IPS-11a (cell line): ENCODE measurements around the gene YDJC.
"Not testable (repeated sequence)": the region's sequence is repeated elsewhere in the genome, so short reads cannot be mapped to it uniquely, and the experiment has no call there.

Source experiments
- H3K4me3 ChIP-seq: one replicate; pipeline ENCODE4 v1.5.1; 2013; ENCODE audit warnings: low read depth, low read length, control low read depth

Gene YDJC, protein sequence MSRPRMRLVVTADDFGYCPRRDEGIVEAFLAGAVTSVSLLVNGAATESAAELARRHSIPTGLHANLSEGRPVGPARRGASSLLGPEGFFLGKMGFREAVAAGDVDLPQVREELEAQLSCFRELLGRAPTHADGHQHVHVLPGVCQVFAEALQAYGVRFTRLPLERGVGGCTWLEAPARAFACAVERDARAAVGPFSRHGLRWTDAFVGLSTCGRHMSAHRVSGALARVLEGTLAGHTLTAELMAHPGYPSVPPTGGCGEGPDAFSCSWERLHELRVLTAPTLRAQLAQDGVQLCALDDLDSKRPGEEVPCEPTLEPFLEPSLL

GRCh38 chr22:21629255-21630149 lies at the start of gene YDJC:
YDJC (minus strand) TSS chr22:21630022; CDS start chr22:21630014, 8 bp downstream.
- peak within 1 kb of the TSS; percentile 91 for H3K4me3 ChIP-seq

DNA sequence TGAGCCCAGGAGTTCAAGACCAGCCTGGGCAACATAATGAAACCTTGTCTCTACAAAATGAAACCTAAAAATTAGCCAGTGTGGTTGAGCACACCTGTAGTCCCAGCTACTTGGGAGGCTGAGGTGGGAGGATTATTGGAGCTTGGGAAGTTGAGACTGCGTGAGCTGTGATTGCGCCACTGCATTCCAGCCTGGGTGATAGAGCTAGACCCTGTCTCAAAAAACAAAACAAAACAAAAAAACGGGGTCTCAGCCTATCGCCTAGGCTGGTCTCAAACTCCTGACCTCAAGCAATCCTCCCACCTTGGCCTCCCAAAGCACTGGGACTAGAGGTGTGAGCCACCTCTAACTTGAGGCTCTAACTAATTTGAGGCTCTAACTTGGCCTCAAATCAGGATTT lies 49.6 kb upstream of the YDJC start:
- H3K4me3 ChIP-seq = no peak overlapping the region

- H3K4me3 ChIP-seq = not testable (repeated sequence)
These were observed 49.0 kb upstream of the YDJC start for GRCh38 chr22:21678842-21679241.

DNA sequence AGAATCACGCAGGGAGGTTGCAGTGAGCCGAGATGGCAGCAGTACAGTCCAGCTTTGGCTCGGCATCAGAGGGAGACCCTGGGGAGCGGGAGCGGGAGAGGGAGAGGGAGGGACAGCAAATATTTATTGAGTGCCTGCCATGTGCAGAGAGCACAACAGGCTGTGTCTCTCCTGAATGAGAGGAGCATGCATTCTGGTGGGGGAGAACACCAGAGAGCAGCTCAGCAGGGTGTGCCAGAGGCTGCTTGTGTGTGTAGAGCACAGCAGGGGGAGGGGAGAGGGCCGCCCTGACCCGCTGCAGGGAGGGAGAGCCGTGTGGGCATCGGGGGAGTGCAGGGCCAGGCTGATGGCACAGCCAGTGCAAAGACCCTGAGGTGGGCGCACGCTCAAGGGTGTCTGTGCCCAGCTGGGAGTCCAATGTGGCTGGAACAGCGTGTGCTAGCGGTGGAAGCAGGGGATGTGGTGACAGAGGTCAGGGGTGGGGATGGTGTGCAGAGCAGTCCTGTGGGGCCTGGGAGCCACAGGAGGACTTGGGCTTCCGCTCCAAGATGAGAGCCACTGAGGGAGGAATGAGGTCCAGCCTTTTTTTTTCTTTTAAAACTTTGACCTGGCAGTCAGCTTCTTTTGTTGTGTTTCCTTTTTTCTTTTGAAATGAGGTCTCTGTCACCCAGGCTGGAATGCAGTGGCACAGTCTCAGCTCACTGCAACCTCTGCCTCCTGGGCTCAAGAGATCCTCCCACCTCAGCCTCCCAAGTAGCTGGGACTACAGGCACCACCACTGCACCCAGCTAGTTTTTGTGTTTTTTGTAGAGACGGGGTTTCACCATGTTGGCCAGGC lies 48.0 kb upstream of the YDJC start:
- no peak overlapping the region for H3K4me3 ChIP-seq

DNA sequence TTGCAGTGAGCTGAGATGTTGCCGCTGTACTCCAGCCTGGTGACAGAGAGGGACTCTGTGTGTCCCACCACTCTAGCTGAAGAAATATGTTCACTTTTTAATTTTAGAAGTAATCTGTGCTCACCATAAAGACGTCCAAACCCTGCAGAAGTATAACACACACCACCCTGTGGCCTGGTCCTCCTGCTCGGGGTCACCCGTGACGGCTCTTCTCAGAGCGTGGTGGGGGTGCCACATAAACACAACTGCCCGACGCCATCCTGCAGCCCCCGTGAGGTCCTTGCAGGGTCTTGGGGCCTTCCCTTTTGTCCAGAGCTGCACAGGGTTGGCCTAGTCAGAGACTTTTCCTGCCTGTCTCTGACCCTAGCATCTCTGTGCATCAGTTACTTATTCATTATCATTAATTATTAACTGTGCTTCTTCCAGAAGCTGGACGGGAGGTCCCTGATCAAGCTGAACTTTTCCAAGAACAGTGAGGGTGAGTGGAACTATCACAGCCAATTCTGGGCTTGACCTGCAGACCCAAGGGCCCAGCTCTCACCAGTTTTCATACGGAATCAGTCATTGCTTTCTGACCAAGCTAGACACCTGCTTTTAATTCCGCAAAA lies 44.9 kb upstream of the YDJC start:
- H3K4me3 ChIP-seq = no peak overlapping the region

- H3K4me3 ChIP-seq = no peak overlapping the region
These were observed 43.9 kb upstream of the YDJC start for GRCh38 chr22:21673534-21674321.

DNA sequence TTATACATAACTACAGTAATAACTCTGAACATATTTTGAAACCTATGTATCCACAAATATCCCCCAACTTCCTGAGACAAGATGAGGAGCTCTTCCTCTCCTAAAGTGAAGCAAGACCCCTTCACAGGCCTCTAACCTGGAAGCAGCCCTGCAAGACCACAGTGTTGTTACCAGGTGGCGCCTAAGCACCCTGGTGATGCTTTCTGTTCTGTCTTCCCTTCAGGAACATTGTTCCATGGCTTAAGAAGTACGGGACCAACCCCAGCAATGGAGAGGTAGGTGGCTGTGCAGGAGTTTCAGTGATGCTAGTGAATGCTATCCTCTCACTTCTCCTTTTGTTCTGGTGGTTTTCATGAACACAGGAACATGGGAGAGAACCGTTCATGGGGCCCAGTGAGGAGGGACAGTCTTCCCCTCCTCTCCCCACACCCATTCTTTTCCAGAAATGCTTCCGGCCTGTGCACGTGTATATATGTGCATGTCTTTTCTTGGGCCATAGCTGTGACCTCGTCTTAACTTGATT lies 42.3 kb upstream of the YDJC start:
- H3K4me3 ChIP-seq = no peak overlapping the region

- H3K4me3 ChIP-seq = no peak overlapping the region
These were observed 39.2 kb upstream of the YDJC start for GRCh38 chr22:21669026-21669425.

DNA sequence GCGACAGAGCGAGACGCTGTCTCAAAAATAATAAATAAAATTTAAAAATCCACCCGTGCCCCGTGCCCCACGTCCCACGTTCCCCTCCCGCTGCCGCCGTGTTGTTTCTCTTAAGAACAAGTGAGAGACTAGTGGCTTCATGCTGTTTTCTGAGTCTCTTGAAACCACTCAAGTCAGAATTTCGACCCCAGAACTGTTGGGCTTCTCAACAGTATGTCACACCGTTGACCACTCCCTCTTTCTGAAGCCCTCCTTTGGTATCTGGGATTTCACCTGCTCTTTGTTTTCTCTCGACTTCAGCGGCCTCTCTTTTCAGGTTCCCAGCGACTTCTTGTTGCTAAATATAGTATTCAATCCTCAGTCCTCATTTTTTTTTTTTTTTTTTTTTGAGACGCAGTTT lies 37.0 kb upstream of the YDJC start:
- H3K4me3 ChIP-seq = peak overlapping the region; percentile 90

GRCh38 chr22:21665047-21665851 lies 35.4 kb upstream of the YDJC start:
- H3K4me3 ChIP-seq = peak overlapping the region; percentile 90

- H3K4me3 ChIP-seq = no peak overlapping the region
These were observed 33.9 kb upstream of the YDJC start for GRCh38 chr22:21663738-21664137.

- no peak overlapping the region for H3K4me3 ChIP-seq
These were observed 32.2 kb upstream of the YDJC start for GRCh38 chr22:21661991-21662390.

- H3K4me3 ChIP-seq = no peak overlapping the region
These were observed 31.1 kb upstream of the YDJC start for GRCh38 chr22:21660904-21661303.

- no peak overlapping the region for H3K4me3 ChIP-seq
These were observed 30.2 kb upstream of the YDJC start for GRCh38 chr22:21659864-21660525.

DNA sequence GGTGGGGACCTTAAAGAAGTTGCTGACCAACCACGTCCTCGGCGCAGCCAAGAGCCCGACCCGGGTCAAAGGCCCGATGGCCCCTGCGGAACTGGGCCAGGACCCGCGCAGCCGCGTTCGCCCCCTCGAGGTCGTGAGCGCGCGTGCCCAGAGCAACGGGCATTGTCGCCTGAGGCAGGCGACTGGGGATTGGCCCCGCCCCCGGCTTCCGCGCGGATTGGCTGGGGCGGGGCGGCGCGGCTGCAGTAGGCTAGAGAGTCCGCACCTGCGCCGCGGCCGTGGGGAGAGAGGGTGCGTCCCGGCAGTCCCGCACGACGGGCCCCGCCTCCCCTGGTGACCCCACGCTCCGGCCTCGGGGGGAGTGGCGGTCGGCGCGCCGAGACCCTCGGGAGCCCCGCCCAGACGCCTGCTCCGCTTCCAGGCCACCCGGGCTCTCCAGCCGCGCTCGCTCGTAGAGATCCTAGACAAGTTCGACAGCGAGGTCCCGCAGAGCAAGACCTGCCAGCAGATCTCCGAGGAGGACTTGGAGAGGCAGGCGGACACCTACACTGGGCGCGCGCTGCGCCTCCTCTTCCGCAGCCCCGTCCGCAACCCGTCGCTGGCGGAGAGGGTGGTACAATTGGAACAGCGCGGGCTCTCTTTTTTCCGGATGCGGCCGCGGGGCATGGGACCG lies 27.7 kb upstream of the YDJC start:
- H3K4me3 ChIP-seq = peak overlapping the region; percentile 37

- H3K4me3 ChIP-seq = peak overlapping the region; percentile 37
These were observed 27.2 kb upstream of the YDJC start for GRCh38 chr22:21657020-21657359.

DNA sequence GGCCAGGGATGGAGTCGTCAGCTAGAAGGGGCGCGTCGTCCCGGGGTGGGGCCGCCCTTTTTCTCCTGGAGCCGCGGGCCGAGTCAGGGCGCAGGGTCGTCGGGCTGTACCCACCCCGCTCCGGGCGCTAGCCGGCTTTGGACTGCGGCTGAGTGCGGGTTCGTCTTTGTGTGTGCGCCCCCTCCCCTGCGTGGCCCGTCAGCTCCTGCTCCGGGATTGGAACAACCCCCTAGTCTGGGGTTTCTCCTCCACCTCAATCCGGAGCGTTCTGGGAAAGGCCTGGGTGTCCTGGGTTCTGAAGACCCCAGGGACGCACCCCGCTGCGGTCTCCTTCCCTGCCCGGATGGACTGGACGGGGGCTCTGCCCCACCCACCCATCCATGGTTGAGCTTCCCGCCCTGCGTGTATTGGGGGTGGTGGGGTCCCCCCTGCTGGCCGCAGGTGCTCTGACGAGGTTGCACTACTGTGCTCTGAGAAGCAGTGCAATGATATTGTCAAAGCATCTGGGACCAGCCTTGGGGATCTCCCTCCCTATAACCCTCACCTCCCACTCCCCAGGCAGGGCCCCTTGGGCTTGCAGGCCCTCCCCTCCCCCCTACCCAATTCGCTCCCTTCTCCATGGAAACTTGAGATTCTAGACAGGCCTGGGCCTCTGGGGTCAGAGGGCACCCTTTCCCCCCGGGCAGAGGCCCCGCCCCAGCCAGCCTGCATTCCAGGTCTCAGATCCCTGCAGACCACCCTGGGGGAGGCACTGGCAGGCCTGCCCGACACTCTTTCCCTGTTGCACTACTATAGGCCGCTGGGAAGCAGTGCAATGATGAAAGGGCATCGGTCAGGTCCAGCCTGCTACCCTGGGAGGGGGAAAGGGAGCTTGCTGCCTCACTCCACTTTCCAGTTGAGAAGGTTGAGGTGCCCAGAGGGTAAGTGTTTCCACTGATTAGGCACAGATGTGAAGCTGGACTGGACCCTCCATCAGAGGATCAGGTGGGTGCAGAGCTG lies 23.0 kb upstream of the YDJC start:
- H3K4me3 ChIP-seq = peak overlapping the region; percentile 81
